ENCODE data around the gene PADI4.

DNA sequence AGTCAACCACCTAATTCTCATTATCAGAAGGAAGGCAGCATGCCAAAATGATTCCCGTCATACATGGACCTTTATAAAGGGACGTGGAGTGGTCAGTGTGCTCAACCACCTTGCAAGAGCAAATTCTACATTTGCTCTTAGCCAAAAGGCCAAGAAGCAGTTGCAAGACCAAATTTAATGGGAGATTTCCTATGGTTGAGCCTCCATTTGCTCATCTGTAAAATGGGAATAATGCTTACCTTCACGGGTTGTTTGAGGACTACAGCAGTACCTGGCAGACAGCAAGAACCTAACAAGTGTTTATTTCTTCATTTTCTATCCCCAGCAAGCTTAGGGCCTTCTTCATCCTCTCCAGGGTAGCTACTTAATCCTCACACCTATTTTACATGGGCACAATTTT lies 17.4 kb upstream of the PADI4 start:
- TF ChIP-seq TAF1 (IDR thresholded peaks at IDR 0.05; ENCODE audit: low read depth) (no peak), FOXM1 (IDR thresholded peaks at IDR 0.05; ENCODE audit: borderline replicate concordance, low read depth) (no peak), RAD21 (IDR thresholded peaks at IDR 0.05; ENCODE audit: low read depth) (no peak), YY1 (IDR thresholded peaks at IDR 0.05; ENCODE audit: low read depth) (no peak), EP300 (IDR thresholded peaks at IDR 0.05; ENCODE audit: borderline replicate concordance) (no peak)
- TF ChIP-seq, protein P1, sequence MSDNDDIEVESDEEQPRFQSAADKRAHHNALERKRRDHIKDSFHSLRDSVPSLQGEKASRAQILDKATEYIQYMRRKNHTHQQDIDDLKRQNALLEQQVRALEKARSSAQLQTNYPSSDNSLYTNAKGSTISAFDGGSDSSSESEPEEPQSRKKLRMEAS (IDR thresholded peaks at IDR 0.05): no peak
- TF ChIP-seq, protein P2, sequence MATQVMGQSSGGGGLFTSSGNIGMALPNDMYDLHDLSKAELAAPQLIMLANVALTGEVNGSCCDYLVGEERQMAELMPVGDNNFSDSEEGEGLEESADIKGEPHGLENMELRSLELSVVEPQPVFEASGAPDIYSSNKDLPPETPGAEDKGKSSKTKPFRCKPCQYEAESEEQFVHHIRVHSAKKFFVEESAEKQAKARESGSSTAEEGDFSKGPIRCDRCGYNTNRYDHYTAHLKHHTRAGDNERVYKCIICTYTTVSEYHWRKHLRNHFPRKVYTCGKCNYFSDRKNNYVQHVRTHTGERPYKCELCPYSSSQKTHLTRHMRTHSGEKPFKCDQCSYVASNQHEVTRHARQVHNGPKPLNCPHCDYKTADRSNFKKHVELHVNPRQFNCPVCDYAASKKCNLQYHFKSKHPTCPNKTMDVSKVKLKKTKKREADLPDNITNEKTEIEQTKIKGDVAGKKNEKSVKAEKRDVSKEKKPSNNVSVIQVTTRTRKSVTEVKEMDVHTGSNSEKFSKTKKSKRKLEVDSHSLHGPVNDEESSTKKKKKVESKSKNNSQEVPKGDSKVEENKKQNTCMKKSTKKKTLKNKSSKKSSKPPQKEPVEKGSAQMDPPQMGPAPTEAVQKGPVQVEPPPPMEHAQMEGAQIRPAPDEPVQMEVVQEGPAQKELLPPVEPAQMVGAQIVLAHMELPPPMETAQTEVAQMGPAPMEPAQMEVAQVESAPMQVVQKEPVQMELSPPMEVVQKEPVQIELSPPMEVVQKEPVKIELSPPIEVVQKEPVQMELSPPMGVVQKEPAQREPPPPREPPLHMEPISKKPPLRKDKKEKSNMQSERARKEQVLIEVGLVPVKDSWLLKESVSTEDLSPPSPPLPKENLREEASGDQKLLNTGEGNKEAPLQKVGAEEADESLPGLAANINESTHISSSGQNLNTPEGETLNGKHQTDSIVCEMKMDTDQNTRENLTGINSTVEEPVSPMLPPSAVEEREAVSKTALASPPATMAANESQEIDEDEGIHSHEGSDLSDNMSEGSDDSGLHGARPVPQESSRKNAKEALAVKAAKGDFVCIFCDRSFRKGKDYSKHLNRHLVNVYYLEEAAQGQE (IDR thresholded peaks at IDR 0.05; ENCODE audit: low read depth): no peak
